HG03135 (cell line): ENCODE results near the gene GAL.

ENCODE experiments used
- ATAC-seq: cut with Tn5 transposase; IDR thresholded peaks from one replicate; pipeline ENCODE4 v1.9.1; 2021; ENCODE audit warnings: mild to moderate bottlenecking, moderate library complexity; ENCODE audit not compliant: unreplicated experiment

Gene GAL

GRCh38 chr11:68658661-68659060 is 25.7 kb upstream of the GAL start:
- no peak for ATAC-seq

DNA sequence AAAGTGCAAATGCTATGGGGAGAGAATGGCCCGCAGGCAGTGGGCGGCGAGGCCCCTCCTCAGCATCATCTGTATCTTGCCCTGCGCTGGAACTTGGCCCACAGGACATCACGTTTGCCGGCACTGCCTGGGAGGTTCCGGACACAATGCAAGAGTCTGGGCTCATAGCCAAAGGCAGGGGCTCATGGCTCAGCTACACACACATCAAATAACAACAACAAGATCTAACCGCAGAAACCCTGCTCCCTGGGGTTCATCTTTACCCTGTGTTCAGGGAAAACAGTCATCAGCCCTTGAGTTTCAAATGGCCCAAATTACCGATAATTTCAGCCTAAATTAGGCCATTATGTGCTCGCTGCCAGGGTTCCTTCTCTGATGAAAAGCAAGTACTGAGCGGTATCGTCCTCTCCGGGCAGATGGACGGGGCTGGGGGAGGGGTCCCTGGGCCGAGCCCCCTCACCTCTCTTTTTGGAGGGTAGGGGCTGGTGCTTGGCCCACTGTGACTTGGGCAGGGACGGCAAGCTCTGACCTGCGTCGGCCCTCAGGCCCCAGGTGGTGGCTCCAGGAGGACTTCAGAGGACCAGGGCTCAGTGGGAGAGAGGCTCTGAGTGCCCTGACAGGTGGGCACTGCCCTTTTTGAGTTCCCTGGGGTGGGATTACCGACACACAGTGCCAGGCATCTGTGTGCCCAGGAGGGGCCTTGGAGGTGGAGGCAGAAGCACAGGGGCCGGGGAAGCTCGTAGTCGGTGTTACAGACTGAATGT is 25.0 kb upstream of the GAL start:
- no peak for ATAC-seq

GRCh38 chr11:68660066-68660810 is 24.1 kb upstream of the GAL start:
- ATAC-seq, result no peak

GRCh38 chr11:68661014-68661413 is 23.3 kb upstream of the GAL start:
- no peak for ATAC-seq

DNA sequence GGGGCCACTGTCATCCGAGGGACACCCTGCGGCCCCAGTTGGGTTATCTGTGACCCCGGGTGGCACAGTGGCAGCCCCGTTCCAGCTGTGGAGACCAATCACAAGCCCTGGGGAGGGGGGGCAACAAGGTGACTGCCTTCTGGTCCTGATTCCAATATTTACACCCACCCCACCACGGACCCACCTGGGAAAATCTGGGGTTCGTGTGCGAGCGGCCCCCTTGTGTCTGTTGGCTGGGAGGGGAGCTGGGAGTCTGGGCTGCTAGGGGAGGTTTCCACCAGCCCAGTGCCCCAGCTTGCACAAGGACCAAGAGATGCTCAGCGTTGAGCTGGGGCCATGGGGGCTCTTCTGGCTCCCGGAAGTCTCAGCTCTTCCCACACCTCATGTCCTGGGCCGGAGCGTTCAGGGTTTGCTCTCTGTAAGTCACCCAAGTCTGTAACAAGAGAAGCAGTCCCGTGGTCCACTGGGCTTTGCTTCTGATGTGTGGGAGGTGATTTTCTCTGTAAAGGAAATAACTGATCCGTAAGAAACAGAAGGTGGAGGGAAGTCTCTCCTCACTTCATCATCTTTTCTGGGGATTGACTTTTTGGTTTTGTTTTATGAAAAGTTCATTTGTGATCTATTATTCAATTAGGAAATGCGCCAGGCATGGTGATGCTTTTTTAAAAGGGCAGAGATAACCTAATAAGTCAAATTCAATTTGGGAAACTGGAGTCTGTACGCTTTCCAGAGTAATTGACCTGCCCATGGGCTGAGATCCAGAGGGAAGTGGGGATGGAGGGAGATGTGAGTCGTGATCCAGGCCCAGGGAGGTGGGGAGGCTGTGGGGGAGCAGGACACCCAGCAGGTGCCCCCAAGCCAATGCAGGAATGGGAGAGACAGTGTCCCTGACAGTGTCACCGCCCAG is 22.4 kb upstream of the GAL start:
- ATAC-seq, result no peak

DNA sequence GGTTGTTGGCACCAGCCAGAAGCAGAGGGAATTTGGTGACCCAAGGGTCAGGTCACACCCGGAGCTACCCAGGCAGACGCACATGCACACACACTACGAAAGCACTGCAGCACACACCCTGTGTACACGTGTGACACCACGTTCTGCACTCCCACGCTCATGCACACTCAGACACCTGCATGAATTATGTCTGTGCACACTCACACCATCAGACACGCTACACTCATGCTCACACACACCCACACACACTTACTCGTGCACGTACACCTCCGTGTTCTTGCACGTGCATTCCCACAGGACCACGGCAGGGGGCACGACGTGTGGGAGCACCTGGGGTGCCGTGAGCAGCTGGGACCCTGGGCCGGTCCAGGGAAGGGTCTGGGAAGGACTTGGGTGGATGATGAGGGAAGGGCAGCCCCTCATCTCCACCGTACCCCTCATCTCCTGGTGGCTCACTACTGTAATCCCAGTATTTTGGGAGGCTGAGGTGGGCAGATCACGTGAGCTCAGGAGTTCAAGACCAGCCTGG is 20.8 kb upstream of the GAL start:
- no peak for ATAC-seq

- ATAC-seq, result no peak
These were observed 20.2 kb upstream of the GAL start for GRCh38 chr11:68664141-68664540.

DNA sequence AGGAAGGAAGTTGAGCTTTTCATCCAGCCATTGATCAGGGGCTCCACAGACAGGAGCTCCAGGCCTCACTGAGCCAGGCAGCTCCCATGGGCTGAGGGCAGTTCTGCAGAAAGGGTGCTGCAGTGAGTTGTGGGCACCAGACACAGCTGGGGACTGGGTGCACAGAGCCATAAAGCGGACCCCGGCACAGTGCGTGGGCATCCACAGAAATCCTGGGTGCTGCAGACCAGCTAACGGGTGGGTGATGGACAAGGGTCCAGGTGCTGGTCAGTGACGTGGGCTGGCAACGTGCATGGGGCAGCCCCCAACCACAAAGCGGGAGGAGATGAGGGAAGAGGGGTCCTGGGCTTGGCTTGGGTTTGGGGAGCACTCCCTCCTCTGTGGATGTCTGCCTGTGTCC is 19.4 kb upstream of the GAL start:
- ATAC-seq, result no peak

- ATAC-seq, result no peak
These were observed 18.9 kb upstream of the GAL start for GRCh38 chr11:68665436-68665835.

DNA sequence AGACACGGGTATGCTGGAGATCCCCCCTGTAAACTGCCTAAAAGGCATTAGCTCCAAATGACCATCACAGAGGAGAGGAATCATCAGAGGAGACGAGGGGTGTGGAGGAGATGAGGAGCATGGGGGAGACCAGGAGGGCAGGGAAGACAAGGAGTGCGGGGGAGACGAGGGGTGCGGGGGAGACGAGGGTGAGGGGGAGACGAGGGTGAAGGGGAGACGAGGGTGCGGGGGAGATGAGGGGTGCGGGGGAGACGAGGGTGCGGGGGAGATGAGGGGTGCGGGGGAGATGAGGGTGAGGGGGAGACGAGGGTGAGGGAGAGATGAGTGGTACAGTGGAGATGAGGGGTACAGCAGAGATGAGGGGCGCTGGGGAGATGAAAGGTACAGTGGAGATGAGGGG is 17.5 kb upstream of the GAL start:
- ATAC-seq, result no peak

DNA sequence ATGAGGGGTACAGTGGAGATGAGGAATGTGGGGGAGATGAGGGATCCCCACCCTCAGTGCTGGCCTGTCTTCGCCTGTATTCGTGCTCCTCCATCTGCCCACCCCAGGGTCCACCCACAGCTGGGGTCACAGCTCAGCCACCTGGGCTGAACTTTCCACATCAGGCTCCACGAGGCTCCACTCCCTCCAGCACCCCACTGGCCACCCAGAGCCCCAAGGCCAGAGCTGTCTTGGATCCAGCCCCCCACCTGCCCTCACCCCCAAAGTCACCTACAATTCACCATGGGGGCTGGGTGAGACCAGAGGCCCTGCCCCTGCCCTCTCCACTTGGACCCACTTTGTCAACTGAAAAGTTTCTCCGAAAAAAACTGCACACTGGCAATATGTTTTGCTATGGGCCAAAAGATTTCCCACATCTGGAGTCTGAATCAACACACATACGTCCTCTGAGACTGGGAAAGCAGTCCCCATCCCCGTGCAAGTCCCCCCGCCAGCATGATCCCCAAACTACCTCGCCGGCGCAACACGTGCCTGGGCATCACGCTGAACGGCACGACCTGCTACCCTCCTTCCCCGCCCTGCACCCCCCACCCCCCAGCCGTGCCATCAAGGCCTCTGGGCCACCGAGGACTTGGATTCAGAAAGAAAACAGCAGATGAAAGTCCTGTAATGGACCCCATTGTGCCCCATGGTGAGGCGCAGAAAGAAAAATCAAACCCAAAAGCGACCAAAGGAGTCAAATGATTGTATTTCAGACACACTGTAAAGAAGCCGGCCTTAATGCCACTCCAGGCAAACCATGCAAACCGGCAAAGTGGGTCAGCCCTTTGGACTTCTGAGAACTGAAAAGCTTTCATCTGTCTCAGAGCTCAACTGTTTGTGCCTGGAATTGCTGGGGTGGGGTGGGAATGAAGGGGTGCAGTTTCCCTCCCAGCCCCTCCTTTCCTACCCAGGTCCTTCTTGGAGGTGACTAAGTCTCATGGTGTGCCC is 16.5 kb upstream of the GAL start:
- no peak for ATAC-seq

- no peak for ATAC-seq
These were observed 14.8 kb upstream of the GAL start for GRCh38 chr11:68669301-68670090.

DNA sequence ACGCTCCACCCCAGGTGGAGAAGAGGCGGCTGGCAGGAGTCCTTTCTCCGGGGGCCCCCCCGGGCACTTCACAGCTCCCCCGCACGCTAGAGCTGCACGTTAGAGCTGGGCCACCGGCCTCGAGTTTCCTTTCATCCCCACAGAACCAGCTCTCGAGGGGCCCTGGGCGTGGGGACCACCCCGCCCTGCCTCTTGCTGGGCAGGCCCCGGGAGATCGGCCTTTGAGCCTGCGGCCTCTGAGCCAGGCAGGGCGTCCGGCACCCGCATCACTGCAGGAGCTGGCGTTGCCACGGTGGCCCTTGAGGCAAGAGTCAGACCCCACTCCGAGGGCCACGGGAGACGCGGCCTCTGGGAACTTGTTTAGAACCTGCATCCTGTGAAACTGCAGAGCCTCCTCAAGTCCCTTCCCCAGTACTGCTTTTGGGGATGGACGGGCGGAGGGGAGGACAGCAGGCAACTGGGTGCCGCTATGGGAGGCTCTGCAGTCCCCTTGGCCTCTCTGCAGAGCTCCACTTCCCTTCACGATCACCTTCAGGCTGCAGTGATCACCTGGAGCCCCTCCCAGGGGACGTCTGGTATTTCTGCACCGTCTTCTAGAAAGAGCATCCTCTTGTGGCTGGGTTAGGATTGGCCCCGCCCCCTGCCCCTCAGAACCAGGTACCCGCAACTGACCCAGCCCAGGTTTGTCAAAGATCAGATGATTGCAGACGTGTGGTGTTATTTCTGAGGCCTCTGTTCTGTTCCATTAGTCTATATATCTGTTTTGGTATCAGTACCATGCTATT is 13.9 kb upstream of the GAL start:
- no peak for ATAC-seq

GRCh38 chr11:68673306-68673945 is 10.9 kb upstream of the GAL start:
- ATAC-seq, result no peak

GRCh38 chr11:68673991-68674390 is 10.4 kb upstream of the GAL start:
- no peak for ATAC-seq

DNA sequence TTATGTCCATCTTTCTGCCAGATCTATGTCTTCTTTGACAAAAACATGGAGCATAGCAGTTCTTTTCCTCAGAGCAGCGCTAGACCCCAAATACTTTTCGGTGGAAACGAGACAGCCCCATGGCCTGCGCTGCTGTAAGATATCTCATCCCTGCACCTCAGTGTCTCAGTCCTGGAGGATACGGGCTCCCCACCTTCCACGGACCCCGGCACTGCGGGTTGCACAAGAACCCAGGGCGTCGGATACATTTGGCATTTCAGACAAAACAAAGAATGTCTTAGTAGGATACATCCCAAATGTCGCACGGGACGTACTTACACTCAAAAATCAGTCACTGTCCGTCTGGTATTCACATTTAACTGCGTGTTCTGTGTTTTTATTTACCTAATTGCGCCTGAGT is 9.9 kb upstream of the GAL start:
- ATAC-seq, result no peak

DNA sequence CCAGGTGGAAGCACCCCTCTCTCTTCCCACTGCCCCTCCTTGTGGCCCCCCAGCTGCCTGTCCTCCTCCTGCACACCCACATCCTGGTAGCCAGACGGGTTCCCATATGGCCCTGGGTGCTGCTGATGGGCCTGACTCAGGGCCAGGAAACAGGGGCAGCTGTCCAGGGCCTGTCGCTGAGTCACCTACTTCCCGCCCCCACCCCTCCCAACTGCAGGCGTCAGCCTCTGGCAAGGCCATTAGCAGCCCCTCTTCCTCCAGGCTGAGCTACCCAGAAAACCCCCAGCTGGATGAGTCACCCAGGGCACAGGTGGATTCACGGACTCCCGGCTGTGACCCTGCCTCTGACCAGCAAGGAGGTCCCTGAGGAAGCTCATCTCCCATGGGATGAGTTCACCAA is 6.9 kb upstream of the GAL start:
- ATAC-seq, result no peak

- ATAC-seq, result no peak
These were observed 6.3 kb upstream of the GAL start for GRCh38 chr11:68678031-68678441.
